Psoas muscle (tissue), 8 donors: ENCODE measurements around the gene DSCAM. TPM values are rescaled to one million over a fixed set of nuclear protein-coding genes. Genes with fewer than 3 reads are reported as not detected.

Experiments used
- ATAC-seq, 4 donors: fragments of 200-7000 bp; cut with Tn5 transposase; one replicate each; pipeline ENCODE4 v1.9.1; 2020; ENCODE audit warnings: moderate library complexity in 3 of 4, mild to moderate bottlenecking in 2 of 4
- DNase-seq, 2 donors: peaks; one replicate each; pipeline ENCODE4 v3.0.0-alpha.2; 2020
- H3K27ac ChIP-seq: fragments of 200-600 bp; one replicate; pipeline ENCODE4 v1.8.0; 2022
- H3K27me3 ChIP-seq, 3 donors: fragments of 200-600 bp in 1 of 3; one replicate each; pipeline versions ENCODE4 v1.6.1 to v1.8.0; 2013 to 2022; ENCODE audit warnings: low read length in 2 of 3, mild to moderate bottlenecking in 2 of 3, moderate library complexity in 1 of 3; ENCODE audit not compliant: insufficient read depth in 3 of 3
- H3K36me3 ChIP-seq, 2 donors: fragments of 200-600 bp in 1 of 2; one replicate each; pipeline versions ENCODE4 v1.6.1 to v1.8.0; 2013 to 2022; ENCODE audit warnings: low read depth in 1 of 2, mild to moderate bottlenecking in 1 of 2, moderate library complexity in 1 of 2; ENCODE audit not compliant: insufficient read depth in 1 of 2
- H3K4me1 ChIP-seq: fragments of 200-600 bp; one replicate; pipeline ENCODE4 v1.8.0; 2022
- H3K4me3 ChIP-seq: fragments of 200-600 bp; one replicate; pipeline ENCODE4 v1.8.0; 2022; ENCODE audit warnings: mild to moderate bottlenecking
- H3K9me3 ChIP-seq: fragments of 200-600 bp; one replicate; pipeline ENCODE4 v1.8.0; 2022
- CTCF ChIP-seq: fragments of 200-600 bp; IDR thresholded peaks from one replicate; pipeline ENCODE4 v1.8.0; 2022; ENCODE audit warnings: antibody characterized with exemption
- WGBS, 3 donors: extraction: QIAGEN DNeasy Blood & Tissue Kit; methylation state at CpG; one replicate each; pipeline versions ENCODE4 v1.1.6 to v1.1.7; 2013; 5-methylcytosine and 5-hydroxymethylcytosine counted together
- intact Hi-C, 2 donors: fragments of 100-400 bp; cut with DNase I; formaldehyde crosslinking; loops; one replicate each; pipeline versions ENCODE4 v1.11.0 to v1.14.2; 2022
- polyA plus RNA-seq, 3 donors: library from polyadenylated mRNA; stranded (reverse); fragments of 200-250 nt; gene quantifications; one replicate each; pipeline ENCODE4 v1.2.3, GENCODE V29; 2013
- total RNA-seq, 4 donors: library from RNA; stranded (reverse); fragmentation: NEBNext Ultra II Directional in 2 of 4; extraction: Animal tissue kit (Norgen Biotek cat#: 25700) in 2 of 4; gene quantifications; one replicate each; pipeline versions ENCODE4 v1.2.1 to v1.2.4, GENCODE V29; 2021 to 2023
- donor health status: healthy with polysubstance abuse.
- donor health status: DM: no; HTN: no; CAD: no; lungs with moderate emphysema.
- donor health status: Bipolar disorder and iron deficiency.
- donor health status: healthy.
- donor health status: DM: yes; HTN: yes; CAD: no.
- donor health status: DM: no; HTN: no; CAD: no.
- donor health status: DM: no; HTN: no; CAD: no.
- donor health status: DM: yes; HTN: yes; CAD: no.

DSCAM gene
- total and polyA plus RNA-seq, 7 donors, result 0.03 to 0.04 TPM; not detected in 5

GRCh38 chr21:40463176-40463575 lies 383.8 kb downstream of the DSCAM start:
- H3K27me3 ChIP-seq, result peaks cover 0 to 8% (median 0%) of the 10 kb centered on the region in 3 donors
- ATAC-seq, result no peak
- intact Hi-C loops, result no loop called here
- H3K9me3 ChIP-seq, result no peaks in the 10 kb centered on the region
- H3K4me1 ChIP-seq, result no peaks in the 10 kb centered on the region
- H3K4me3 ChIP-seq, result no peak overlapping the region
- 93 to 97% (median 97%) methylated on average over 2 of the region's 2 CpGs for WGBS, 3 donors
- H3K36me3 ChIP-seq, result no peaks in the 10 kb centered on the region
- no peak for DNase-seq
- no peak overlapping the region for H3K27ac ChIP-seq
- TF ChIP-seq CTCF, result no peak

GRCh38 chr21:40461008-40461407 lies 385.9 kb downstream of the DSCAM start:
- Histone ChIP-seq H3K4me1 (no peaks in the 10 kb centered on the region), H3K4me3 (no peak overlapping the region), H3K9me3 (no peaks in the 10 kb centered on the region), H3K27ac (no peak overlapping the region), H3K27me3 (peaks cover 0 to 8% (median 0%) of the 10 kb centered on the region in 3 donors), H3K36me3 (no peaks in the 10 kb centered on the region)
- no peak for TF ChIP-seq CTCF
- ATAC-seq (no peak), DNase-seq (no peak)
- WGBS, 3 donors, result 63 to 77% (median 68%) methylated on average over 1 of the region's 1 CpG
- intact Hi-C loops, result no loop called here

- no peaks in the 10 kb centered on the region for H3K9me3 ChIP-seq
- 82 to 87% (median 86%) methylated on average over 2 of the region's 2 CpGs for WGBS, 3 donors
Measured at GRCh38 chr21:40457741-40458140, 389.2 kb downstream of the DSCAM start.

GRCh38 chr21:40454057-40454456 lies 392.9 kb downstream of the DSCAM start:
- TF ChIP-seq CTCF, result no peak
- 66 to 80% (median 76%) methylated on average over 3 of the region's 3 CpGs for WGBS, 3 donors
- Histone ChIP-seq H3K4me1 (no peaks in the 10 kb centered on the region), H3K27ac (no peak overlapping the region), H3K9me3 (no peaks in the 10 kb centered on the region), H3K27me3 (no peaks in the 10 kb centered on the region), H3K36me3 (no peaks in the 10 kb centered on the region), H3K4me3 (no peak overlapping the region)
- intact Hi-C loops, result no loop called here
- DNase-seq, result no peak
- ATAC-seq, result no peak

More at GRCh38 chr21:40457741-40458140, 389.2 kb downstream of the DSCAM start:
- no peak for DNase-seq
- H3K27me3 ChIP-seq, result peaks cover 0 to 8% (median 0%) of the 10 kb centered on the region in 3 donors
- intact Hi-C loops, result no loop called here
- no peak overlapping the region for H3K27ac ChIP-seq
- no peaks in the 10 kb centered on the region for H3K4me1 ChIP-seq
- ATAC-seq, result no peak
- H3K36me3 ChIP-seq, result no peaks in the 10 kb centered on the region
- TF ChIP-seq CTCF, result no peak
- H3K4me3 ChIP-seq, result no peak overlapping the region

- DNase-seq, result no peak
- no peaks in the 10 kb centered on the region for H3K27me3 ChIP-seq
- 65 to 68% (median 65%) methylated on average over 3 of the region's 3 CpGs for WGBS, 3 donors
- H3K4me3 ChIP-seq, result no peak overlapping the region
- H3K4me1 ChIP-seq, result no peaks in the 10 kb centered on the region
- H3K9me3 ChIP-seq, result no peaks in the 10 kb centered on the region
- H3K36me3 ChIP-seq, result no peaks in the 10 kb centered on the region
- no peak for TF ChIP-seq CTCF
- ATAC-seq, result no peak
- H3K27ac ChIP-seq, result no peak overlapping the region
- intact Hi-C loops, result no loop called here
Measured at GRCh38 chr21:40453183-40453582, 393.8 kb downstream of the DSCAM start.
